Astrocyte (in vitro differentiated cells and primary cell): ENCODE results near the gene TMEM63A. TPM values are rescaled to one million over a fixed set of nuclear protein-coding genes. Genes with fewer than 3 reads are reported as not detected.

Source experiments
- DNase-seq: peaks from one replicate; pipeline ENCODE4 v3.0.0-alpha.2; 2010; ENCODE audit warnings: low read depth
- FAIRE-seq: peaks from 2 replicates; lab custom pipeline; 2011; peaks lifted over from hg19 to GRCh38; lab: Jason Lieb, UNC
- H2AFZ ChIP-seq: 2 replicates; pipeline ENCODE4 v1.6.0; 2012; ENCODE audit warnings: low read depth, low read length, inconsistent platforms
- H3K27ac ChIP-seq: 2 replicates; pipeline ENCODE4 v1.5.1; 2011; ENCODE audit warnings: low read depth, low read length, inconsistent platforms
- H3K27me3 ChIP-seq: 2 replicates; pipeline ENCODE4 v1.6.0; 2011; ENCODE audit warnings: low read length, inconsistent platforms; ENCODE audit not compliant: insufficient read depth
- H3K36me3 ChIP-seq: 2 replicates; pipeline ENCODE4 v1.5.1; 2011; ENCODE audit warnings: low read length, inconsistent platforms; ENCODE audit not compliant: insufficient read depth
- H3K4me1 ChIP-seq: 2 replicates; pipeline ENCODE4 v1.5.1; 2011; ENCODE audit warnings: low read length, inconsistent platforms; ENCODE audit not compliant: insufficient read depth
- H3K4me2 ChIP-seq: 2 replicates; pipeline ENCODE4 v1.6.0; 2012; ENCODE audit warnings: low read length, inconsistent platforms
- H3K4me3 ChIP-seq: 2 replicates; pipeline ENCODE4 v1.5.1; 2011; ENCODE audit warnings: low read depth, mild to moderate bottlenecking, low read length, inconsistent platforms; ENCODE audit not compliant: insufficient read depth
- H3K79me2 ChIP-seq: 2 replicates; pipeline ENCODE4 v1.6.0; 2012; ENCODE audit warnings: mild to moderate bottlenecking, low read length, inconsistent platforms; ENCODE audit not compliant: insufficient read depth
- H3K9ac ChIP-seq: 2 replicates; pipeline ENCODE4 v1.6.0; 2012; ENCODE audit warnings: mild to moderate bottlenecking, low read length, inconsistent platforms
- H3K9me3 ChIP-seq: 2 replicates; pipeline ENCODE4 v1.5.1; 2012; ENCODE audit warnings: low read depth, mild to moderate bottlenecking, low read length, inconsistent platforms; ENCODE audit not compliant: insufficient read depth
- H4K20me1 ChIP-seq: 2 replicates; pipeline ENCODE4 v1.6.0; 2012; ENCODE audit warnings: low read length, inconsistent platforms; ENCODE audit not compliant: insufficient read depth
- H3K27ac Mint-ChIP-seq: one replicate; pipeline ENCODE4 v1.8.0; 2021; ENCODE audit warnings: mild to moderate bottlenecking, mixed read lengths; ENCODE audit not compliant: unreplicated experiment
- H3K27me3 Mint-ChIP-seq: one replicate; pipeline ENCODE4 v1.8.0; 2021; ENCODE audit warnings: low read depth, mixed read lengths; ENCODE audit not compliant: unreplicated experiment
- H3K36me3 Mint-ChIP-seq: one replicate; pipeline ENCODE4 v1.8.0; 2021; ENCODE audit warnings: low read depth, mixed read lengths; ENCODE audit not compliant: unreplicated experiment
- H3K4me1 Mint-ChIP-seq: one replicate; pipeline ENCODE4 v1.8.0; 2021; ENCODE audit warnings: low read depth, mixed read lengths; ENCODE audit not compliant: unreplicated experiment
- H3K4me3 Mint-ChIP-seq: one replicate; pipeline ENCODE4 v1.8.0; 2021; ENCODE audit warnings: mild to moderate bottlenecking, moderate library complexity, mixed read lengths; ENCODE audit not compliant: unreplicated experiment
- H3K9me3 Mint-ChIP-seq: one replicate; pipeline ENCODE4 v1.8.0; 2021; ENCODE audit warnings: mild to moderate bottlenecking, mixed read lengths; ENCODE audit not compliant: unreplicated experiment
- CTCF ChIP-seq: IDR thresholded peaks from 2 replicates; pipeline ENCODE4 v1.5.1; 2011; ENCODE audit warnings: low read depth, mild to moderate bottlenecking, inconsistent platforms, low read length, moderate library complexity; ENCODE audit not compliant: insufficient read depth
- EZH2 ChIP-seq: IDR thresholded peaks from 2 replicates; pipeline ENCODE4 v1.6.1; 2012; ENCODE audit warnings: mild to moderate bottlenecking, low read length, inconsistent platforms; ENCODE audit not compliant: insufficient read depth
- total RNA-seq: library from RNA; stranded (reverse); gene quantifications from 2 replicates; pipeline ENCODE4 v1.2.1, GENCODE V29; 2021

The TMEM63A gene
- total RNA-seq, 1 donor from 2014 or later: 28.7 TPM

GRCh38 chr1:225890346-225891228 lies 8.4 kb upstream of the TMEM63A start:
- H3K79me2 ChIP-seq: no peaks in the 10 kb centered on the region
- no peak overlapping the region for H3K27ac Mint-ChIP-seq
- FAIRE-seq (no peak), DNase-seq (no peak)
- H3K36me3 Mint-ChIP-seq: peaks cover 2% of the 10 kb centered on the region
- no peak overlapping the region for H3K9ac ChIP-seq
- H2AFZ ChIP-seq: no peak overlapping the region
- no peak overlapping the region for H3K4me3 ChIP-seq
- no peak overlapping the region for H3K4me2 ChIP-seq
- no peaks in the 10 kb centered on the region for H3K4me1 ChIP-seq
- H3K27ac ChIP-seq: no peak overlapping the region
- peaks cover 10% of the 10 kb centered on the region for H3K4me1 Mint-ChIP-seq
- H4K20me1 ChIP-seq: no peaks in the 10 kb centered on the region
- H3K36me3 ChIP-seq: no peaks in the 10 kb centered on the region
- H3K27me3 ChIP-seq: no peaks in the 10 kb centered on the region
- H3K9me3 Mint-ChIP-seq: no peaks in the 10 kb centered on the region
- H3K4me3 Mint-ChIP-seq: no peak overlapping the region
- no peaks in the 10 kb centered on the region for H3K9me3 ChIP-seq
- TF ChIP-seq CTCF (no peak), EZH2 (no peak)
- H3K27me3 Mint-ChIP-seq: peaks cover 19% of the 10 kb centered on the region

DNA sequence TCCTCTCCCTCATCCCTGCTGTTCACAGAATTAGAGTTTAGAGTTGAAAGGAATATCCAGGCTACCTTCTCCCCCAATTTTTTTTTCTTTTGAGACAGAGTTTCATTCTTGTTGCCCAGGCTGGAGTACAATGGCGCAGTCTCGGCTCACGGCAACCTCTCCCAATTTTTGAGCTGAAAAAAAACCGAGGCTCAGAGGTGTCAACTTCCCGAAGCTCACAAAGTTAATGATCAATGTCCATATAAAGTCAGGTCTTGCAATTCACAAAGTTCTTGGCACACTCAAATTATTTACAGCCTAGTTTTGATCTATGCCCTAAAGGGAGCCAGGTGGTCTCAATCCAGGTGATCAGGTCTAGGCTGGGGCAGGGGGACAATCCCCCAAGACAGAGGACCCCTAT lies 7.6 kb upstream of the TMEM63A start:
- no peak overlapping the region for H3K4me2 ChIP-seq
- no peak overlapping the region for H3K27ac Mint-ChIP-seq

More for the DNA sequence above, 7.6 kb upstream of the TMEM63A start:
- H3K4me1 Mint-ChIP-seq: peaks cover 10% of the 10 kb centered on the region
- Histone ChIP-seq H3K9ac (no peak overlapping the region), H3K79me2 (no peaks in the 10 kb centered on the region), H3K9me3 (no peaks in the 10 kb centered on the region), H3K27me3 (no peaks in the 10 kb centered on the region), H3K27ac (no peak overlapping the region), H4K20me1 (no peaks in the 10 kb centered on the region), H3K4me3 (no peak overlapping the region), H3K36me3 (no peaks in the 10 kb centered on the region), H2AFZ (no peak overlapping the region), H3K4me1 (no peaks in the 10 kb centered on the region)
- no peaks in the 10 kb centered on the region for H3K9me3 Mint-ChIP-seq
- H3K27me3 Mint-ChIP-seq: peaks cover 19% of the 10 kb centered on the region
- DNase-seq (no peak), FAIRE-seq (no peak)
- no peak overlapping the region for H3K4me3 Mint-ChIP-seq
- H3K36me3 Mint-ChIP-seq: peaks cover 2% of the 10 kb centered on the region
- TF ChIP-seq EZH2 (no peak), CTCF (no peak)
